NCI-H146 treated with DMSO at 0.1 percent for 48 hours (cell line): ENCODE measurements around the gene PLEKHM1.

ENCODE experiments used
- DNase-seq: peaks from one replicate; lab custom pipeline; 2025; ENCODE audit not compliant: unreplicated experiment; lab: John Stamatoyannopoulos, UW

Gene PLEKHM1

DNA sequence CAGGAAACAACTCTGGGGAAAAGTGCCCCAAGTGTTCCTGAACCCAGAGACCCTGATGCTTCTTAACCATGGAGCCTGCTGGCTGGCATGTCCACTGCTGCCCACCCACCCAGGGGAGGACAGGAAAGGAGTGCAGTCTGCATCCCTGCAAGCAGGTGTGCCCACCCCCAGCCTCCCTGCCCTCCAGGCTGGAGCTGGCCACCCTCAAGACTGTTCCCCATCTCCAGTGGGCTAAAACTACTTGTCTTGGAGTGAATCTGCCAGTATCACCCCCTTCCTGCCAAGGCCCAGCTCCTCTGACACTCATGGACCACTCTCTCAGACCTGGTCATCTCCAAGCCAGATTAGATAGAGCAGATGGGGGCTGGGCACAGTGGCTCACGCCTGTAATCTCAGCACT, 87.6 kb downstream of the PLEKHM1 start:
- no peak for DNase-seq

DNA sequence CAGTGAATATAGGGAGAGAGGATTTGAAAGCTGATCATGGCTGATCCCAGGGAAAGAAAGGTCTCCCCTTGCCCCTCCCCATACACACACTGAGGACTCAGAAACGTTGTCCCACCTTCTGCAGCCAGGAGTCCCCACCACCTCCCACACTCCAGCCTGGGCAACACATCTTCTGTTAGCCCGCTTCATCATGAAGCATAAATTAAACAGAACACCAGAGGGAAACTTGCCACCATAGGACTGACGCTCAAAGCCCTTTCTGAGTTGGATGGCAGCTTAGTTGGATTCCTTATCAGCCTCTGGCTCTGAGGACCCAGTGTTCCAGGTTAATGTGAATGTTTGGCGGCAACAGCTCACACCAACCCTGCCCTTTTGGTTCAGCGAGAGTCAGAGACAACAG, 91.7 kb downstream of the PLEKHM1 start:
- DNase-seq: no peak

DNA sequence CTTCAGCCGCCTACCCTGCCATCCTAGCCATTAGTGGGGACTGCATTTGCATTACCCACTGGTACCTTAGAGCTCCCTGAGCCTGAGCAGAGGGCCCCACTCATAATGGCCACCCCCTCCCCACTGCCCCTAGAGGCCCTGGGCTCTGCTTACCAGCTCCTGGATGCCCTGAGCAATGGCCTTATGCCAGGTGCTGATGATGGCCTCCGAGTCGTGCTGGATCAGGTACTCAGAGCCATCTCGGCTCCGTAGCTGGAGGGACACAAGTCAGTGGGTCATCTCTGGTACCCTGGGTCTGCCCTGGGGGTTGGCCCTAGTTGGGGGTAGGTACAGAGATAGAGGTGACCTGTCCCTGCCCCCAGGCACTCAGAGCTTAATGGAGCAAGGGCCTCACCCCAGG, 92.7 kb downstream of the PLEKHM1 start:
- no peak for DNase-seq

DNA sequence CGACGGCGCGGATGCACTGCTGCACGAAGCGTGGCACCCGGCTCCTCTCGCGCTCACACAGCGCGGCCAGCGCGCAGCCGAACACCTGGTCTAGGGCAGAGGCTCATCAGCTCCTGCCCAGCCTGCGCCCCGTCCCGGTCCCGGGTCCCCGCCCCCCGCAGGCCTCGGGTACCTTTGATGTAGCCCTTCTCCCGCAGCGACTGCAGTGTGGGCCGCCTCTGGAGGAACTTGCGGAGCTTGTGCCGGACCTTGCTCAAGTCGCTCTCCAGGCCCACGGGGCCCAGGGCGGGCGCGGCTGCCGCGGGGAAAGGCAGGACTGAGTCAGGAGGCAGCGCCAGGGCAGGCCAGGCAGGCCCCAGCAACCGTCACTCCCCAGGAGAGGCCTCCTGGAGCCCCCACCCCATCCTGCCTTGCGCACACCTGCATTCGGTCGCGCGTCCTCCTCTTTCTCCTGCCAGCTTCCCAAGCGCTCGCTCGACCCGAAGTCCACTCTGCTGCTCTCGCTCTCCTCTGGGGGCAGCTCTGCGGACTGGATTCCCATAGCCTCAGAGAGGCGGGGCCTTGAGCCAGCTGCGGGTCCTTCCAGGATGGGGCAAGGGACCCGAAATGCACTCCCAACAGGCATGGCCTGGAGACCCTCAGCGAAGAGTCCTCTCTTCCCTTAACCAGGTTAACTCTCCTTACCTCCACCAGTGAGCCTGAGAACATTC, 93.9 kb downstream of the PLEKHM1 start:
- DNase-seq: no peak

DNA sequence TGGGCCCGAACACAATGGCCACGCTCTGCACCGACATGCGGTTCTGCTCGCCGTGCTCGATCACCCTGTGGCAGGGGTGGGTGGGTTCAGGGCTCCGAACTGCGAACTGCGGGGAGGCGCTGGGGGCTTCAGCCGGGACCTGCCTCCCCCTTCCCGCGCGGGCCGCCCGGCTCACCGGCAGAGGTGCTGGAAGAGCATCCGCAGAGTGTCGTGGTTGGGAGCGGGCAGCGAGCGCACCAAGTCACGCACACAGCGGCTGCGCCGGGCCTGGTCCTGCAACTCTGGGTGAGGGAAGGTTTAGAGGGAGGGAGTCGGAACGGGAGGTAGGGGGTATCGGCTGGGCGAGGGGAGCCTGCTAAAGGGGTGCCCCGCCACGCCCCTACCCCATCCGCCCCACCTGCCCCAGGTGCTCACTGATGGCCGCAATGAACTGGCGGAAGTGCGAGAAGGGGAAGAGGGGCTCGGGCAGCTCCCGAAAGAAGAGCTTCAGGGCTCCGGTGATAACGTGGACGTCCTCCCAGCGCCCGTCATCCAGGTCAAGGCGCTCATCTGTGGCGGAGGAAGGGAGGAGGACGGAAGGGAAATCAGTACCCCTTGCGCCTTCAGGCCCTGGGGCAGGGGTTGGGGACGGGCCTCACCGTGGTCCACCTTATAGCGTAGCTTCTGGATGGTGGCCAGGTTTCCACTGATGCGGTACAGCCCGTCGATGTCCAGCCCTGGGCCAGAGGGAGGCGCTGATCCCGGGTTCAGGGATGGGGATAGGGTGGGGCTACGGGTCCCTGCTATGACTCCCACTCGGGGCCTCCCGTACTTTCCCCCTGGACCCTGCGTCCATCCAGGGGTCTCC, 94.7 kb downstream of the PLEKHM1 start:
- no peak for DNase-seq

DNA sequence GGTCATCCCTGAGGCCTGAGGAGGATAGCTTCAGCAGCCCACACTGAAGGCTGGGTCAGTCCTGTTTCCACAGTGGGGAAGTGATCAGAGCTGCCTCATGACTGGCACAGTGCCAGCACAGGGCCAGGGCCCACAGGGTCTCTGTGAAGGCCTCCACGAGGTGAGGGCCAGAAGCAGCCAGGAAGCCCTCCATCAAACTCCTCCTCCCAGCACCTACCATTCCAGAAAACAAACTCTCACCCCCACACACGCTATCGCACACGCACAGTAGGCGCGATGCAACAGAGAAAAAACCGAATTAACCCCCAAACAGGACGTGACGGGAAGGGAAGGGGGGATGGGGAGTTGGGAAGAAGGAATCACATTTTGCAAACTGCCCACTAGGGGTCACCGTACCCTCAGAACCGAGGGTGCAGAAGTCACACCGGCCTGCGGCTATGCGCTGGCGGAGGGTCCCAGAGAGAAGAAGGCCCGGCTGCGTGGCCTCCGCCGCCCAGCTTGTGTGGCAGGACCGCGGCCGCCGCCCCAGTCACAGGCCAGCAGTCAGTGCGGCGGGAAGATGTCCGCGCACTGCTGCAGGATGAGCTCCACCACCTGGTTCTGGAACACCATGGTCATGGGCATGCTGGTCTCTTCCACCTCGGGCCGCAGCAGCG, 95.5 kb downstream of the PLEKHM1 start:
- DNase-seq: no peak

DNA sequence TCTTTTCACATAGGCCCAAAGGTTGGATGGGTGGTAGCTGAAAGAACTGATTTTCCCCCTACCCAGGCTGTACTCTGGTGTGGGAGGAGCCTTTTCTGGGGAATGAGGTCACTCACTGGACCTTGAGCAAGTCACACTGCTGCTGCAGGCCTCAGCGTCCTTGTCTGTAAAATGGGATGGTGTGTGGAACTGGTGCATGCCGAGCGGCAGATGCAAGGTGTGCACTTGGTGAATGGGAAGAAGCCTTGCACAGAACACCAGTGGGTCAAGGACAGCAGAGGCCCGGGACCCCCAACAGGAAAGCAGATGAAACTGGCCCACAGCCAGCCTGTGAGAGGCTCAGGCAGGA, 96.0 kb downstream of the PLEKHM1 start:
- DNase-seq: no peak

DNA sequence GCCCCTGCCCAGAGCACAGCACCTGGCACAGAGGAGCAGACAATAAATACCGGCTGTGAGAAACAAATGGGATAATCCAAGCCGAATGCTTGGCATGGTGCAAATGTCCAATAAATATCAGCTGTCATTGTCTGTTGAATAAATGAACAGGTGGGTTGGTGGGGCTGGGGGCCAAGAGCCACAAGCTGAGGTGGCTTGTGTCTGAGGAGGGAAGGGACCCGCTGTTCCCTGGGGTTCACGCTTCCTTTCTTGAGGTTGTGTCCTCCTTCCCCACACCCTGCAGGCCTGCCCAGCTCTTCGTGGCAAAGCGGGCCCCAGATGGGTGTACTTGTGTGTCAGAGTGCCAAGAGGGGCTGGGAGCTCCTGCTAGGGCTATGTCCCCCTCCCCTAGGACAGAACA, 96.4 kb downstream of the PLEKHM1 start:
- DNase-seq: no peak

DNA sequence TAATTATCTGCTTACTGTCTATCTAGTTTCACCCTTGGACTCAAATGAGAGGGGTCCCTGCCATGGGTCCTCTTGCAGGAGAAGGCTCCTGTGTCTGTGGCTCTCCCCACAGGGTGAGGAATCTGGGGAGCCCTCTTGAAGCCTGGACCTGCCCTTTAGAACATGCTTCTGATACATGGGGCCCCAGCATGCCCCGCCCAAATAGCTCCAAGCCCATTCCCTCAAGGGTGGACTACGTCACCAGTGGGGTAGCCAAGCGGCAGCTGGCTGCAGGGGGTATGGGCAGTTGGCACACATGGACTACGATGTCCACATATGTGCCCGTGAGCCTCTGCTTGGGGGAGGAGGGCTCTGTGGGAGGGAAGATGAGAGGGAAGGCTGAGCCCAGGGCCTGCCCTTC, 97.1 kb downstream of the PLEKHM1 start:
- no peak for DNase-seq

DNA sequence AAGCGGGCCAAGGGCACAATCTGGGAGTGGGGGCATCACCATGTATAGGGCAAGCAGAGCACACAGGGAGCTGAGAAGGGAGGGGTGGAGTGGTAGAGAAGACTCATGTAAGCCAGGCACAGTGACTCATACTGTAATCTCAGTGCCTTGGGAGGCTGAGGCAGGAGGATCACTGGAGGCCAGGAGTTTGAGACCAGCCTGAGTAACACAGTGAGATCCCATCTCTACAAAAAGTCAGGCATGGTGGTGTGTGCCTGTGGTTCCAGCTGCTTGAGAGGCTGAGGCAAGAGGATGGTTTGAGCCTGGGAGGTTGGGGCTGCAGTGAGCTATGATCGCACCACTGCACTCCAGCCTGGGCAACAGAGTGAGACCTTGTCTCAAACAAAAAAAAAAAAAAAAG, 98.6 kb downstream of the PLEKHM1 start:
- no peak for DNase-seq

DNA sequence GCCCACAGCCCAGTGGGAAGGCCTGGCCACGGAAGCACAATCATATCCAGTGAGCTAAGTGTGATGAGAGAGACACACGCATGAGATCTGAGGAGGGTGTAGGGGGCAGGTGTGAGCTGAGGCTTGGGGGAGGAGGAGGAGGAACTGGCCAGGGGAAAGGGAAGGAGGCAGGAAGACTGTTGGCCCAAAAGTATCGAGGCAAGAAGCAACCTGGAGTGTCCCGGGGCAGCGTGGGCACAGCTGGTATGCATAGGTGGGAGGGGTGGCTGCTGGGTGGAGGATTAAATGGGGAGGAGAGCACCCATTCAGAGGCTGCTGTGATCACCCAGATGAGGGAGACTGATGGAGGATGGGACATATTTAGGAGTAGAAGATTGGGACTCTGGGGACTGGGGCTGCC, 99.2 kb downstream of the PLEKHM1 start:
- DNase-seq: no peak

DNA sequence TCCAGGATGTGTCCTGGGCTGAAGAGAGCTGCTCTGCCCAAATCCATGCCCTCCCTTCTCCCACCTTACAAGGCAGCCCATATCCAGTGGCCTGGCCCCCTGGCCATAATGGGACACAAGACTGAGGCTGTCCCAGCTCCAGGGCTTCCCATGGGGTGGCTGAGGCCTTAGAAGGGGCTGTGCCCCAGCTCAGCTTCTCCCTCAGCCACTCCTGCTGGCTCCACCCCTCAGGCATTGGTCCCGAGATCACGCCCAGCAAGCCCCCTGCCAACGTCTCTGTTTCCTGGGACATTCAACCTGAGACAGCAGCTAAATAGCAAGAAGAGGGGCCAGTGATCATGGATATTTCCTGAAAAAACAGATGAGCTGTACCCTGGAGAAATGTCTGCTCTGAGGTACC, 101.2 kb downstream of the PLEKHM1 start:
- DNase-seq: no peak

DNA sequence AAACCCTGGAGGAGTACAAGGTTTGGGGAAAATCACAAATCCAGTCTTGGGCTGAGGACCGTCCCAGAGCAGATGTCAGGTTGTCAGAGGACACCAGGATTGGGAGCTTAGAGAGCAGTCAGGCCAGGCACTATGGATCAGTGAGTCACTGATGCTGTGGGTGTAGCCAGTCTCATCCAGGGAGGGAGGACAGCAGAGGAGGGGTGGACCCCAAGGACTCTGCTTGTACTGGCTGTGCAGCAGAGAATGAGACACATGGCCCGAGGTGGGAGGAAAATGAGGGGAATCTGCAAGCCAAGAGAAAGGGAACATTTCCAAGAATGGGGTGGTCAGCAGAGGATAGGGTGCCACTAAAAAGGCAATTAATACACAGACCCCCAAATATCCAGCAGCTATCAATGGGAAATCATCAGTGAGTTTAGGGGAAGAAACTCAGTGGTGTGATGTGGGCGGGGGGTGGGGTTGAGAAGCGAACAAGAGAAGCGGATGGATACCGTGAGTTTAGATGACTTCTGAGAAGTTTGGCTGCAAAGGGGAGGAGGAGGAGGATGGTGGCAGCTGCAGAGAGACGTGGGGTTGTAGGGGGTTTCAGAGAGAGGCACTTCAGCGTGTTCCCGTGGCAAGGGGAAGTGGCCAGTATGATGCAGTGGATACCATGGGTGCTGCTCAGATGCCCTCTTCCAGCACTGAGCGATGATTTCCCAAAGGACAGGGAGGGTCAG, 101.8 kb downstream of the PLEKHM1 start:
- no peak for DNase-seq

DNA sequence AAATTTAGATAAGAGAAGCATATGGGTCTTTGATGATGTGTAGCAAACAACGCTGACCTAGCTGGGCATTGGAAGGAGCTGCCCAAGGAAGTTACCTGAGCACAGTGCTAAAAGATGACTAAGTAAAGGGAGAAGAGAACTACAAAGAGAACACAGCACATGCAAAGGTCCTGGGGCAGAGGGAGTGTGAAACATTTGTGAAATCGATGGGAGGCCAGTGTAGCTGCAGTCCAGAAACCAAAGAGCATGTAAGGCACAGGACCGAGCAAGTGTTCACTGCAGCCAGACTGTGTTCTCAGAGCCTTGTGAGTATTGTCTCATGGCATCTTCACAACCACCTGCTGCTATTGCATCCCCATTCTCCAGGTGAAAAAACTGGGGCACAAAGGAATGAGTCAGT, 102.8 kb downstream of the PLEKHM1 start:
- no peak for DNase-seq

DNA sequence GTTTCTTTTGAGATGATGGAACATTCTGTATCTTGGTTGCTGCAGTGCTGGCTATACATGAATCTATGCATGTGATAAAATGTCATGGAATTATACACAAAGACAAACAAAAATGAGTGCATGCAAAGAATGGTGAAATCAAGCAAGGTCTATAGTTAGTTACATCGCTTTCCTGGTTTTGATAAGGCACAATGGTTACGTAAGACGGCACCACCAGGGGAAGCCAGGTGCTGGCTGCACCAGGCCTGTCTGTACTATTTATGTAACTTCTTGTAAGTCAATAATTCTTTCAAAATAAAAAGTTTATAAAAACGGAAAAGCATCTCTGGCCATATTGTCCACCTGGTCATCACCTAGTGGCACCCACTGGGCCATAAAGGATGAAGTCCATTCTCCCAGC, 104.3 kb downstream of the PLEKHM1 start:
- DNase-seq: no peak
